GM23248 (cell line): Measurements from ENCODE around the gene TLL2. TPM values are rescaled to one million over a fixed set of nuclear protein-coding genes. Genes with fewer than 3 reads are reported as not detected.

Experiments
- DNase-seq: peaks from one replicate; pipeline ENCODE4 v3.0.0-alpha.2; 2015
- H2AFZ ChIP-seq: fragments of 200-600 bp; sonication (generic); 2 replicates; pipeline ENCODE4 v1.6.1; 2016; ENCODE audit warnings: antibody characterized with exemption
- H3F3A ChIP-seq: fragments of 200-600 bp; sonication (generic); 2 replicates; pipeline ENCODE4 v1.6.1; 2016; ENCODE audit warnings: mild to moderate bottlenecking, antibody characterized with exemption, mixed run types; ENCODE audit not compliant: insufficient read depth
- H3K27ac ChIP-seq: fragments of 200-600 bp; sonication (generic); 2 replicates; pipeline ENCODE4 v1.5.1; 2016; ENCODE audit warnings: mild to moderate bottlenecking
- H3K27me3 ChIP-seq: fragments of 200-600 bp; sonication (generic); replicated peaks from 2 replicates; pipeline ENCODE4 v1.6.1; 2016; ENCODE audit warnings: mild to moderate bottlenecking; ENCODE audit not compliant: insufficient read depth
- H3K36me3 ChIP-seq: fragments of 200-600 bp; sonication (generic); 2 replicates; pipeline ENCODE4 v1.6.1; 2016; ENCODE audit warnings: low read depth, mild to moderate bottlenecking
- H3K4me1 ChIP-seq: fragments of 200-600 bp; sonication (generic); 2 replicates; pipeline ENCODE4 v1.6.1; 2016; ENCODE audit warnings: mild to moderate bottlenecking; ENCODE audit not compliant: insufficient read depth
- H3K4me2 ChIP-seq: fragments of 200-600 bp; sonication (generic); one replicate; pipeline ENCODE4 v1.6.1; 2016; ENCODE audit warnings: mild to moderate bottlenecking; ENCODE audit not compliant: unreplicated experiment
- H3K4me3 ChIP-seq: fragments of 200-600 bp; sonication (generic); 2 replicates; pipeline ENCODE4 v1.5.1; 2016; ENCODE audit warnings: mild to moderate bottlenecking
- H3K79me2 ChIP-seq: fragments of 200-600 bp; sonication (generic); 2 replicates; pipeline ENCODE4 v1.6.1; 2016; ENCODE audit warnings: mild to moderate bottlenecking; ENCODE audit not compliant: insufficient read depth
- H3K9ac ChIP-seq: fragments of 200-600 bp; sonication (generic); 2 replicates; pipeline ENCODE4 v1.6.1; 2016; ENCODE audit warnings: mild to moderate bottlenecking
- H3K9me2 ChIP-seq: fragments of 200-600 bp; sonication (generic); 2 replicates; pipeline ENCODE4 v1.6.1; 2016; ENCODE audit warnings: mixed run types, mild to moderate bottlenecking, moderate library complexity; ENCODE audit not compliant: insufficient read depth
- H3K9me3 ChIP-seq: fragments of 200-600 bp; sonication (generic); one replicate; pipeline ENCODE4 v1.6.1; 2017; ENCODE audit warnings: low read depth
- H4K20me1 ChIP-seq: fragments of 200-600 bp; sonication (generic); 2 replicates; pipeline ENCODE4 v1.6.0; 2016; ENCODE audit not compliant: insufficient read depth
- EZH2 ChIP-seq: fragments of 200-600 bp; sonication (generic); IDR thresholded peaks from 2 replicates; pipeline ENCODE4 v1.6.1; 2018; ENCODE audit warnings: antibody characterized with exemption, mild to moderate bottlenecking; ENCODE audit not compliant: insufficient read depth, poor library complexity, severe bottlenecking
- EZH2phosphoT487 ChIP-seq: fragments of 200-600 bp; sonication (generic); IDR thresholded peaks from 2 replicates; pipeline ENCODE4 v1.6.1; 2018; ENCODE audit warnings: antibody characterized with exemption, moderate library complexity, mild to moderate bottlenecking, low read depth; ENCODE audit not compliant: insufficient read depth
- WGBS, 2 experiments: methylation state at CpG; one replicate each; pipeline ENCODE4 v1.1.6; 2015 to 2017; ENCODE audit warnings: low lambda C conversion rate in 2 of 2, low coverage in 1 of 2; ENCODE audit errors: missing lambda C conversion rate in 2 of 2; 5-methylcytosine and 5-hydroxymethylcytosine counted together
- in situ Hi-C: fragments of 300-500 bp; cut with MboI; formaldehyde crosslinking; loops from 2 replicates; pipeline ENCODE4 v1.15.0; 2020
- polyA plus RNA-seq: library from polyadenylated mRNA; unstranded; fragments of >200 nt; fragmentation: Nextera tagmentation; extraction: Ambion mirVana; gene quantifications from 2 replicates; pipeline ENCODE4 v1.2.1, GENCODE V29; 2016
- total RNA-seq: library from RNA; depleted of rRNA; stranded (reverse); fragments of >200 nt; shearing (Covaris generic); gene quantifications from 2 replicates; pipeline ENCODE4 v1.2.3, GENCODE V29; 2014; rRNA removed

TLL2 gene
- total RNA-seq (0.43 TPM in 1 of 2 replicates, not detected in the other), polyA plus RNA-seq (0.56 and 0.71 TPM in 2 replicates)

DNA sequence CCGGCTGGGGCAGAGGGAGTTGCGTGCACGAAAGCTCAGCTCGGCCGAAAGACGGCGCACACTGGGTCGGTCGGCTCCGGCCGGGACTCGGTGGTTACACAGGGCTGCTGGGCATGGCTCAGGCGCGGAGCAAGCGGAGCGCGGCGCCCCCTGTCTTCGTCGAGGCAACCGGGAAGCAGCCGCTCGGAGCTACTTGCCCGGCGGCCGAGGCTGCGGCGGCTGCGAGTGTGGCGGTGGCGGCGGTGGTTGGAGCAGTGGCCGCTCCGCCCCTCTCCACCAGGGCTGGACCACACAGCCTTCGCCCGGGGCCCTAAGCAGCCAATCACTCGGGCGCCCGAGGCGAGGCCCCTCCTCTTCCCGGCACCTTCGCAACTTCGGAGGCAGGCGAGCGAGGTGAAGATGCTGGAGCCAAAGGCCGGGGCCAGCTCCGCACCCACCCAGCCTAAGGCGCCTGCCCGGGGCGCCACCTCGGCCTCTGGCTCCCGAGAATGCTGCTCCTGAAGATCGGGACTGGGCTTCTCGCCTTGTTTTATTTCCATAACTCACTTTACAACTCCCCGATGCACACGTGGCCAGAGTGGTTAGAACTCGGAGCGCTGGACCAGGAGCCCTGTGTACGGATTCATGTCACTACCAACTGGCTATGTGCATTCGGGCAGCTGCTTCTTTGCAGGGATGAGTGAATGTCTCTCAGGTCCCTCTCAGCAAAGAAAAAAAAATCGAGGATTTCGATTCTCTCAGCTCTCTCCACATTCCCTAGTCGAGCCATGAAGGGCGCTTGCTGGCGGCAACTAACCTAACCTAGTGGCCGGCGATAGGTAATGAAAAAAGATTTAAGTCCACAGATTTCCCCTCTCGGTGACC, at the start of gene TLL2:
Gene TLL2, minus strand, starts transcription at position 229 of the 864 bp plus-strand sequence. CDS start 241 bp downstream, outside the sequence.
- H3K9ac ChIP-seq, result peak within 1 kb of the TSS; percentile 13; the same call in 1 of the 2 replicates
- peak within 1 kb of the TSS; percentile 71 for H2AFZ ChIP-seq
- H3K79me2 ChIP-seq, result no peaks in the 10 kb centered on the region
- H3K4me3 ChIP-seq, result peak within 1 kb of the TSS; percentile 68
- peak; percentile 94 for DNase-seq
- no peaks in the 10 kb centered on the region for H3K9me3 ChIP-seq
- peaks cover 16% of the 10 kb centered on the region for H3K4me1 ChIP-seq
- TF ChIP-seq EZH2phosphoT487 (no peak), EZH2 (no peak)
- no peaks in the 10 kb centered on the region for H3K27me3 ChIP-seq
- H4K20me1 ChIP-seq, result no peaks in the 10 kb centered on the region
- in situ Hi-C loops, result loop anchor here (10.0 kb wide), 1 partner anchor 119 kb away; no protein-coding TSS in a partner anchor
- no peaks in the 10 kb centered on the region for H3K9me2 ChIP-seq
- peaks cover 42% of the 10 kb centered on the region for H3F3A ChIP-seq
- H3K36me3 ChIP-seq, result 0 out of 2 replicates have a peak, but pooled peaks cover 13% of the 10 kb centered on the region
- WGBS, 2 experiments, result 2% methylated on average over 56 to 59 of the region's 68 CpGs
- peak within 1 kb of the TSS; percentile 90 for H3K4me2 ChIP-seq
- H3K27ac ChIP-seq, result no peak within 1 kb of the TSS

- Histone ChIP-seq H4K20me1 (peaks cover 26% of the 10 kb centered on the region), H3K4me3 (no peak overlapping the region), H3K9ac (no peak overlapping the region), H3K4me2 (no peak overlapping the region), H2AFZ (no peak overlapping the region), H3K27me3 (no peaks in the 10 kb centered on the region), H3K79me2 (peaks cover 95% of the 10 kb centered on the region), H3K4me1 (peaks cover 27% of the 10 kb centered on the region), H3K9me3 (no peaks in the 10 kb centered on the region), H3K36me3 (peaks cover 50% of the 10 kb centered on the region), H3K27ac (peak overlapping the region; percentile 41), H3F3A (peaks cover 47% of the 10 kb centered on the region), H3K9me2 (no peaks in the 10 kb centered on the region)
- TF ChIP-seq EZH2, result no peak
- no peak for TF ChIP-seq EZH2phosphoT487
- DNase-seq, result peak; percentile 62
- WGBS, 2 experiments, result 72 to 74% methylated on average over 3 of the region's 3 CpGs
- in situ Hi-C loops, result no loop called here
These were observed 47.5 kb upstream of the TLL2 start for GRCh38 chr10:96560966-96561887.

DNA sequence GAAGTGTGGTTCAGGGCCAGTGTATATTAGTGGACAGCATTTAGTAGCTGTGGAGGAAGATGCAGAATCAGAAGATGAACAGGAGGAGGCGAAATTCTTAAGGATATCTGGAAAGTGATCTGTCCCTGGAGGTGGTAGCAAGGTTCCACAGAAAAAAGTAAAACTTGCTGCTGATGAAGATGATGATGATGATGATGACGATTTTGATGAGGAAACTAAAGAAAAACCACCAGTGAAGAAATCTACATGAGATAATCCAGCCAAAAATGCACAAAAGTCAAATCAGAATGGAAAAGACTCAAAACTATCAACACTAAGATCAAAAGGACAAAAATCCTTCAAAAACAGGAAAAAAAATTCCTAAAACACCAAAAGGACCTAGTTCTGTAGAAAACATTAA, 46.8 kb upstream of the TLL2 start:
- no peak overlapping the region for H3K4me3 ChIP-seq
- H4K20me1 ChIP-seq, result peaks cover 19% of the 10 kb centered on the region
- no peak for TF ChIP-seq EZH2
- TF ChIP-seq EZH2phosphoT487, result no peak
- H3K79me2 ChIP-seq, result peaks cover 95% of the 10 kb centered on the region
- no peaks in the 10 kb centered on the region for H3K9me2 ChIP-seq
- peaks cover 20% of the 10 kb centered on the region for H3K4me1 ChIP-seq
- 97 to 100% methylated on average over 2 of the region's 2 CpGs for WGBS, 2 experiments
- H3K9me3 ChIP-seq, result no peaks in the 10 kb centered on the region
- no peaks in the 10 kb centered on the region for H3K27me3 ChIP-seq
- no peak overlapping the region for H3K9ac ChIP-seq
- in situ Hi-C loops, result no loop called here
- peaks cover 52% of the 10 kb centered on the region for H3K36me3 ChIP-seq
- peak overlapping the region; percentile 41; the same call in 1 of the 2 replicates for H3K27ac ChIP-seq
- DNase-seq, result no peak
- no peak overlapping the region for H2AFZ ChIP-seq
- H3F3A ChIP-seq, result peaks cover 40% of the 10 kb centered on the region
- H3K4me2 ChIP-seq, result no peak overlapping the region

DNA sequence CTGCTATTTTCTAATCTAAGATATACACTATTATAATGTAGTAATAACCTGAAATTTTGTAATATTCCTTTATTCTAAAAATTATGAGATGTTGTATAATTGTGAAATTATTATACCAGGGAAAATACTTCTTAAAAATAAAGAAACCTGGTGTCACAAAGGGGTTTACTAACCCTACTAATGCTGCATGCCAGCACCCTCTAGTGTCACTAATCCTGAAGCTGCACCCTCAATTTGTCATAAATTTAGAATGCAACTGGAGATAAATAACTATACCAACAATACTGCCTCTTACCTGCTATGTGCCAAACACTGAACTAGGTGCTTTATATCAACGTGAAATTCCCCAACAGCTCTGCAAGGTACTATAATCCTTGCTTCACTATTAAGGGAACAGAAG, 42.3 kb upstream of the TLL2 start:
- TF ChIP-seq EZH2phosphoT487 (no peak), EZH2 (no peak)
- no peak overlapping the region for H3K4me3 ChIP-seq
- H3K4me2 ChIP-seq, result no peak overlapping the region
- in situ Hi-C loops, result no loop called here
- H3F3A ChIP-seq, result peaks cover 21% of the 10 kb centered on the region; the same call in 1 of the 2 replicates
- H3K9ac ChIP-seq, result no peak overlapping the region
- H3K9me2 ChIP-seq, result no peaks in the 10 kb centered on the region
- H3K4me1 ChIP-seq, result peaks cover 6% of the 10 kb centered on the region; the same call in 1 of the 2 replicates
- peaks cover 60% of the 10 kb centered on the region for H3K36me3 ChIP-seq
- peaks cover 91% of the 10 kb centered on the region for H3K79me2 ChIP-seq
- no peak overlapping the region for H2AFZ ChIP-seq
- H3K27me3 ChIP-seq, result no peaks in the 10 kb centered on the region
- 86 to 97% methylated on average over 1 of the region's 1 CpG for WGBS, 2 experiments
- H4K20me1 ChIP-seq, result no peaks in the 10 kb centered on the region
- H3K27ac ChIP-seq, result no peak overlapping the region
- H3K9me3 ChIP-seq, result no peaks in the 10 kb centered on the region
- peak; percentile 43 for DNase-seq
